Small intestine (tissue), 7 donors: ENCODE data around the gene ZNF335. TPM values are rescaled to one million over a fixed set of nuclear protein-coding genes. Genes with fewer than 3 reads are reported as not detected.

Experiments
- DNase-seq, 2 donors: peaks; one replicate each; pipeline versions ENCODE4 v3.0.0 to v3.0.0-alpha.2; 2013
- FAIRE-seq: peaks from 2 replicates; lab custom pipeline; 2012; peaks lifted over from hg19 to GRCh38; lab: Jason Lieb, UNC
- H3K27ac ChIP-seq, 3 donors: one replicate each; pipeline ENCODE4 v1.5.1; 2013; ENCODE audit warnings: low read length in 2 of 3, mild to moderate bottlenecking in 2 of 3, control low read depth in 1 of 3, inconsistent platforms in 1 of 3, low read depth in 1 of 3, moderate library complexity in 1 of 3
- H3K27me3 ChIP-seq, 3 donors: one replicate each; pipeline ENCODE4 v1.6.1; 2013; ENCODE audit warnings: low read length in 3 of 3, inconsistent platforms in 1 of 3; ENCODE audit not compliant: control insufficient read depth in 3 of 3, insufficient read depth in 3 of 3
- H3K36me3 ChIP-seq, 3 donors: one replicate each; pipeline ENCODE4 v1.6.1; 2013; ENCODE audit warnings: low read length in 3 of 3, inconsistent platforms in 1 of 3, low read depth in 1 of 3, mild to moderate bottlenecking in 1 of 3, moderate library complexity in 1 of 3; ENCODE audit not compliant: control insufficient read depth in 3 of 3, insufficient read depth in 2 of 3
- H3K4me1 ChIP-seq, 3 donors: one replicate each; pipeline ENCODE4 v1.6.1; 2013; ENCODE audit warnings: low read length in 2 of 3, inconsistent platforms in 1 of 3, low read depth in 1 of 3, mild to moderate bottlenecking in 1 of 3, moderate library complexity in 1 of 3; ENCODE audit not compliant: control insufficient read depth in 3 of 3, insufficient read depth in 2 of 3
- H3K4me3 ChIP-seq, 3 donors: one replicate each; pipeline ENCODE4 v1.5.1; 2013; ENCODE audit warnings: low read length in 3 of 3, control low read depth in 1 of 3, inconsistent platforms in 1 of 3, low read depth in 1 of 3, mild to moderate bottlenecking in 1 of 3, moderate library complexity in 1 of 3
- H3K9me3 ChIP-seq, 2 donors: one replicate each; pipeline ENCODE4 v1.6.1; 2013; ENCODE audit warnings: low read depth in 1 of 2, low read length in 1 of 2; ENCODE audit not compliant: control insufficient read depth in 2 of 2, insufficient read depth in 1 of 2
- WGBS, 3 donors: extraction: QIAGEN DNeasy Blood & Tissue Kit; methylation state at CpG; one replicate each; pipeline ENCODE4 v1.1.7; 2013; 5-methylcytosine and 5-hydroxymethylcytosine counted together
- polyA plus RNA-seq, 4 donors: library from polyadenylated mRNA; stranded (reverse) in 3 of 4; unstranded in 1 of 4; fragments of 200-250 nt in 3 of 4; fragments of 120-200 nt in 1 of 4; gene quantifications; one replicate each; pipeline versions ENCODE4 v1.2.1 to v1.2.3, GENCODE V29; 2013
- donor health status: healthy with polysubstance abuse.
- donor health status: control.
- donor health status: control.
- donor health status: Bipolar disorder and iron deficiency.
- donor health status: healthy.

ZNF335 gene
- polyA plus RNA-seq, 4 donors, result 10.7 to 20.8 (median 13.1) TPM

GRCh38 chr20:46006964-46007363 is 35.0 kb upstream of the ZNF335 start:
- Histone ChIP-seq H3K4me1 (no peaks in the 10 kb centered on the region), H3K4me3 (no peak overlapping the region), H3K36me3 (no peaks in the 10 kb centered on the region), H3K27me3 (peaks cover 2 to 61% (median 26%) of the 10 kb centered on the region in 3 donors), H3K27ac (no peak overlapping the region), H3K9me3 (no peaks in the 10 kb centered on the region)
- FAIRE-seq (no peak), DNase-seq (no peak)
- 85 to 89% (median 85%) methylated on average over 11 of the region's 11 CpGs for WGBS, 3 donors

GRCh38 chr20:46006022-46006705 is 34.2 kb upstream of the ZNF335 start:
- WGBS, 3 donors, result 74 to 77% (median 76%) methylated on average over 6 of the region's 6 CpGs
- Histone ChIP-seq H3K36me3 (no peaks in the 10 kb centered on the region), H3K27me3 (peaks cover 2 to 56% (median 19%) of the 10 kb centered on the region in 3 donors), H3K4me1 (no peaks in the 10 kb centered on the region), H3K4me3 (no peak overlapping the region), H3K27ac (no peak overlapping the region), H3K9me3 (no peaks in the 10 kb centered on the region)
- DNase-seq (no peak), FAIRE-seq (no peak)

- Histone ChIP-seq H3K36me3 (no peaks in the 10 kb centered on the region), H3K27me3 (peaks cover 2 to 55% (median 16%) of the 10 kb centered on the region in 3 donors), H3K27ac (no peak overlapping the region), H3K9me3 (no peaks in the 10 kb centered on the region), H3K4me3 (no peak overlapping the region), H3K4me1 (no peaks in the 10 kb centered on the region)
- 13 to 26% (median 16%) methylated on average over 3 of the region's 3 CpGs for WGBS, 3 donors
- FAIRE-seq (no peak), DNase-seq (peak in 1 of 2 donors; percentile 46)
Measured at GRCh38 chr20:46004889-46005473, 33.0 kb upstream of the ZNF335 start.

GRCh38 chr20:46004187-46004586 is 32.2 kb upstream of the ZNF335 start:
- Histone ChIP-seq H3K27ac (no peak overlapping the region), H3K36me3 (no peaks in the 10 kb centered on the region), H3K4me1 (no peaks in the 10 kb centered on the region), H3K9me3 (no peaks in the 10 kb centered on the region), H3K4me3 (no peak overlapping the region), H3K27me3 (peaks cover 0 to 48% (median 11%) of the 10 kb centered on the region in 3 donors)
- WGBS, 3 donors, result 43 to 52% (median 44%) methylated on average over 4 of the region's 4 CpGs
- FAIRE-seq, result no peak
- DNase-seq, result no peak

- peaks cover 0 to 35% (median 3%) of the 10 kb centered on the region in 3 donors for H3K27me3 ChIP-seq
Measured at GRCh38 chr20:46002008-46002407, 30.0 kb upstream of the ZNF335 start.

GRCh38 chr20:46001498-46001897 is 29.5 kb upstream of the ZNF335 start:
- WGBS, 3 donors, result 84 to 91% (median 84%) methylated on average over 5 of the region's 5 CpGs
- no peaks in the 10 kb centered on the region for H3K36me3 ChIP-seq
- H3K4me3 ChIP-seq, result no peak overlapping the region
- H3K27ac ChIP-seq, result no peak overlapping the region
- FAIRE-seq, result no peak
- no peaks in the 10 kb centered on the region for H3K4me1 ChIP-seq
- no peak for DNase-seq
- H3K27me3 ChIP-seq, result peaks cover 0 to 30% (median 3%) of the 10 kb centered on the region in 3 donors
- H3K9me3 ChIP-seq, result no peaks in the 10 kb centered on the region

More at GRCh38 chr20:46002008-46002407, 30.0 kb upstream of the ZNF335 start:
- DNase-seq (no peak), FAIRE-seq (no peak)
- no peaks in the 10 kb centered on the region for H3K4me1 ChIP-seq
- H3K27ac ChIP-seq, result no peak overlapping the region
- 73 to 89% (median 77%) methylated on average over 3 of the region's 3 CpGs for WGBS, 3 donors
- H3K9me3 ChIP-seq, result no peaks in the 10 kb centered on the region
- H3K36me3 ChIP-seq, result no peaks in the 10 kb centered on the region
- no peak overlapping the region for H3K4me3 ChIP-seq

GRCh38 chr20:46000262-46000996 is 28.4 kb upstream of the ZNF335 start:
- DNase-seq, result no peak

GRCh38 chr20:45999557-46000261 is 27.7 kb upstream of the ZNF335 start:
- Histone ChIP-seq H3K27me3 (peaks cover 0 to 26% (median 4%) of the 10 kb centered on the region in 3 donors), H3K4me1 (no peaks in the 10 kb centered on the region), H3K9me3 (no peaks in the 10 kb centered on the region), H3K4me3 (no peak overlapping the region), H3K27ac (no peak overlapping the region), H3K36me3 (no peaks in the 10 kb centered on the region)
- DNase-seq, result no peak
- WGBS, 3 donors, result 74 to 86% (median 83%) methylated on average over 4 of the region's 4 CpGs
- FAIRE-seq, result no peak

More at GRCh38 chr20:46000262-46000996, 28.4 kb upstream of the ZNF335 start:
- no peak overlapping the region for H3K4me3 ChIP-seq
- no peak overlapping the region for H3K27ac ChIP-seq
- no peaks in the 10 kb centered on the region for H3K4me1 ChIP-seq
- no peak for FAIRE-seq
- no peaks in the 10 kb centered on the region for H3K36me3 ChIP-seq
- H3K27me3 ChIP-seq, result peaks cover 0 to 26% (median 3%) of the 10 kb centered on the region in 3 donors
- H3K9me3 ChIP-seq, result no peaks in the 10 kb centered on the region
- 41 to 49% (median 47%) methylated on average over 16 of the region's 16 CpGs for WGBS, 3 donors
